ENCODE results near the gene DUSP1.

Gene DUSP1

GRCh38 chr5:172802112-172802511, 31.1 kb upstream of the DUSP1 start:
- Histone ChIP-seq H3K9ac (ENCODE audit: insufficient read length, low read depth) (no peak overlapping the region), H3K4me3 (ENCODE audit: insufficient read length, low read depth) (no peak overlapping the region), H3K27me3 (ENCODE audit: insufficient read depth, insufficient read length) (no peaks in the 10 kb centered on the region), H3K4me1 (ENCODE audit: insufficient read depth, insufficient read length) (peaks cover 4% of the 10 kb centered on the region), H3K36me3 (ENCODE audit: insufficient read depth, insufficient read length, low read length) (no peaks in the 10 kb centered on the region), H3K9me3 (ENCODE audit: insufficient read depth, low read length) (no peaks in the 10 kb centered on the region)
- TF ChIP-seq SUZ12 (IDR thresholded peaks at IDR 0.05; ENCODE audit: extremely low read depth, insufficient read depth, insufficient read length): no peak
- TF ChIP-seq YY1 (IDR thresholded peaks at IDR 0.05; ENCODE audit: insufficient read depth, insufficient read length): no peak
- no peak for TF ChIP-seq ZNF274 (IDR thresholded peaks at IDR 0.05; ENCODE audit: low read depth, low read length)
- DNase-seq (ENCODE audit: low read depth, low spot score): no peak

- Histone ChIP-seq H3K27me3 (ENCODE audit: insufficient read depth, insufficient read length) (no peaks in the 10 kb centered on the region), H3K9me3 (ENCODE audit: insufficient read depth, low read length) (no peaks in the 10 kb centered on the region), H3K4me3 (ENCODE audit: insufficient read length, low read depth) (no peak overlapping the region), H3K4me1 (ENCODE audit: insufficient read depth, insufficient read length) (peaks cover 4% of the 10 kb centered on the region), H3K36me3 (ENCODE audit: insufficient read depth, insufficient read length, low read length) (no peaks in the 10 kb centered on the region), H3K9ac (ENCODE audit: insufficient read length, low read depth) (no peak overlapping the region)
- TF ChIP-seq ZNF274 (IDR thresholded peaks at IDR 0.05; ENCODE audit: low read depth, low read length): no peak
- TF ChIP-seq YY1 (IDR thresholded peaks at IDR 0.05; ENCODE audit: insufficient read depth, insufficient read length): no peak
- TF ChIP-seq SUZ12 (IDR thresholded peaks at IDR 0.05; ENCODE audit: extremely low read depth, insufficient read depth, insufficient read length): no peak
- DNase-seq (ENCODE audit: low read depth, low spot score): no peak
These were observed 30.2 kb upstream of the DUSP1 start for GRCh38 chr5:172801179-172801671.

DNA sequence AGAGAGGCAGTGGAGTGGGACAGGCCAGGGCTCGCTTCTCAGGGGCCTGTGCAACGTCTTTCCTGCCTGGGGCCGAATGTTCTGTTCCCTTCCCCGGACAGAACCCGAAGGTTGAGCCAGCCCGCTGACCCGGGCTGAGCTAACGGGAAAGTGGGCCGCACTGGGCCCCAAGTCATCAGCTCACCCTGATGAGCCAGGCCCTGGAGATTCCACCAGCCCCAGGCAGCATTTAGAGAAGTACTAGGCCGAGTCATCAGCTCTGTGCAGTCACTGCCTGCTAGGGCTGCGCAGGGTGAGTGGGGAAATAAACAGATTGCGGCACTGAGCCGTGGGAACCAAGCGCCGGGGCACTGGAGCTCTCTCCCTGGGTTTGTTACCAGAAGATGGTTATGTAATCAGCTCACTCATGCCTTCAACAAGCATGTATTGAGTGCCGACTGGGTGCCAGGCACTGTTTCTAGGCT, 29.1 kb upstream of the DUSP1 start:
- H3K9ac ChIP-seq (ENCODE audit: insufficient read length, low read depth): no peak overlapping the region
- peaks cover 7% of the 10 kb centered on the region for H3K4me1 ChIP-seq (ENCODE audit: insufficient read depth, insufficient read length)
- no peak for DNase-seq (ENCODE audit: low read depth, low spot score)

DNA sequence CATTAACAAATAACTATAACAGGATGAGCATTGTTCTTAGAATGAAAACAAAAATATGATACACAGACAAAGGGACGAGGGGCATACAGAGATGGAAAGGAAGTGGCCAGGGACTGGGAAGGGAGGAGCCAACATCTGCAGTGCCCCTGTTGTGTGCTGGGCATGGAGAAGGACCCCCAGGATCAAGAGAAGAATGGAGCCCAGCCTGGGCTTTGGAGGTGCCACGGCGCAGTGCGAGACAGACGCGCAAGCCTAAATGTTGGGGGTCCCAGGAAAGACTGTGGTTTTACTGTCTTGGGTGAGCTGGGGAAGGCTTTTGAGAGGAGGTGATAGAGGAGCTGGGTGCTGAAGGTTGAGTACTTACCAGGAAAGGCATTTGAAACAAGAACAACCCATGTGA, 28.4 kb upstream of the DUSP1 start:
- H3K27me3 ChIP-seq (ENCODE audit: insufficient read depth, insufficient read length): no peaks in the 10 kb centered on the region
- no peaks in the 10 kb centered on the region for H3K9me3 ChIP-seq (ENCODE audit: insufficient read depth, low read length)
- H3K36me3 ChIP-seq (ENCODE audit: insufficient read depth, insufficient read length, low read length): no peaks in the 10 kb centered on the region
- no peak overlapping the region for H3K4me3 ChIP-seq (ENCODE audit: insufficient read length, low read depth)
- peaks cover 7% of the 10 kb centered on the region for H3K4me1 ChIP-seq (ENCODE audit: insufficient read depth, insufficient read length)
- TF ChIP-seq YY1 (IDR thresholded peaks at IDR 0.05; ENCODE audit: insufficient read depth, insufficient read length) (no peak), ZNF274 (IDR thresholded peaks at IDR 0.05; ENCODE audit: low read depth, low read length) (no peak), SUZ12 (IDR thresholded peaks at IDR 0.05; ENCODE audit: extremely low read depth, insufficient read depth, insufficient read length) (no peak)
- H3K9ac ChIP-seq (ENCODE audit: insufficient read length, low read depth): no peak overlapping the region
- DNase-seq (ENCODE audit: low read depth, low spot score): no peak

More for the DNA sequence above, 29.1 kb upstream of the DUSP1 start:
- Histone ChIP-seq H3K27me3 (ENCODE audit: insufficient read depth, insufficient read length) (no peaks in the 10 kb centered on the region), H3K9me3 (ENCODE audit: insufficient read depth, low read length) (no peaks in the 10 kb centered on the region), H3K4me3 (ENCODE audit: insufficient read length, low read depth) (no peak overlapping the region), H3K36me3 (ENCODE audit: insufficient read depth, insufficient read length, low read length) (no peaks in the 10 kb centered on the region)
- TF ChIP-seq SUZ12 (IDR thresholded peaks at IDR 0.05; ENCODE audit: extremely low read depth, insufficient read depth, insufficient read length) (no peak), YY1 (IDR thresholded peaks at IDR 0.05; ENCODE audit: insufficient read depth, insufficient read length) (no peak), ZNF274 (IDR thresholded peaks at IDR 0.05; ENCODE audit: low read depth, low read length) (no peak)

DNA sequence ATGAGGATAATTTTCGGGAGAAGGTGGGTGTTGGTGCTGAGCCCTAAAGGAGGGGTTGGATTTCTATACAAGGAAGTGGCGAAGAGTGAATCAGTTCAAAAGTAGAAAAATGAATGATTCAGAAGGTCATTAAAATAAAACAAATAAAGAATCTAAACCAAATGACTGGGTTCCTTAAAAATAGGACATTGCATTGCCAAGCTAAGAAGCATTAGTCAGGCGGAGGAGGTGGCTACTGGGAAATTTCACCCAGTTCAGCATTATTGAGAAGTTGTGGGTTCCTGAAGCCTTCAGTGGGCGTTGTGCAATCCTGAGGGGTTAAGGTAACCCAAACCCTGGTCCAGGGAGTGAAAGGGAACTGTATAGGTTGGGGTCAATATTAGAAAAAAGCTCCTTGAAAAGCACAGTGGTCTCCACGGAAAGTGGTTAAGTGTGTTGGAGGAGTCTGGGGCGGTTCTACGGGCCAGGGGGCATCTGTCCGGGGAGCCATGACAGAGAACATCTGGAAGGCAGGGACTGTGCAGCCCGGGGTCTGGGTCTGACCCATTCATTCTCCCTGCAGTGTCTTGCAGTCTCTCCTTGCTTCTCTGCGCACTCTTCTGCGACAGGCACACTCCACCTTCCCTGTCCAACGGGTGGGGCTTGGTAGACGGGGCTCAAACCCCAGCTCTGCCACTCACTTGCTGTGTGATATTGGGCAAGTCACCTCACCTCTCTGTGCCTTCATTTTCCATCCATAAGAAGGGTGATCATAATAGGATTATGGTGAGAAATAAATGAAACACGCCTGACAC, 27.6 kb upstream of the DUSP1 start:
- Histone ChIP-seq H3K9me3 (ENCODE audit: insufficient read depth, low read length) (no peaks in the 10 kb centered on the region), H3K27me3 (ENCODE audit: insufficient read depth, insufficient read length) (no peaks in the 10 kb centered on the region), H3K9ac (ENCODE audit: insufficient read length, low read depth) (no peak overlapping the region), H3K4me3 (ENCODE audit: insufficient read length, low read depth) (no peak overlapping the region), H3K4me1 (ENCODE audit: insufficient read depth, insufficient read length) (peaks cover 7% of the 10 kb centered on the region), H3K36me3 (ENCODE audit: insufficient read depth, insufficient read length, low read length) (no peaks in the 10 kb centered on the region)
- DNase-seq (ENCODE audit: low read depth, low spot score): no peak
- no peak for TF ChIP-seq YY1 (IDR thresholded peaks at IDR 0.05; ENCODE audit: insufficient read depth, insufficient read length)
- TF ChIP-seq SUZ12 (IDR thresholded peaks at IDR 0.05; ENCODE audit: extremely low read depth, insufficient read depth, insufficient read length): no peak
- no peak for TF ChIP-seq ZNF274 (IDR thresholded peaks at IDR 0.05; ENCODE audit: low read depth, low read length)

- H3K36me3 ChIP-seq (ENCODE audit: insufficient read depth, insufficient read length, low read length): no peaks in the 10 kb centered on the region
- no peaks in the 10 kb centered on the region for H3K27me3 ChIP-seq (ENCODE audit: insufficient read depth, insufficient read length)
- no peak overlapping the region for H3K9ac ChIP-seq (ENCODE audit: insufficient read length, low read depth)
- no peak overlapping the region for H3K4me3 ChIP-seq (ENCODE audit: insufficient read length, low read depth)
- DNase-seq (ENCODE audit: low read depth, low spot score): no peak
- TF ChIP-seq YY1 (IDR thresholded peaks at IDR 0.05; ENCODE audit: insufficient read depth, insufficient read length) (no peak), ZNF274 (IDR thresholded peaks at IDR 0.05; ENCODE audit: low read depth, low read length) (no peak), SUZ12 (IDR thresholded peaks at IDR 0.05; ENCODE audit: extremely low read depth, insufficient read depth, insufficient read length) (no peak)
- H3K4me1 ChIP-seq (ENCODE audit: insufficient read depth, insufficient read length): peaks cover 7% of the 10 kb centered on the region
- no peaks in the 10 kb centered on the region for H3K9me3 ChIP-seq (ENCODE audit: insufficient read depth, low read length)
These were observed 26.8 kb upstream of the DUSP1 start for GRCh38 chr5:172797771-172798191.

GRCh38 chr5:172796306-172796705, 25.3 kb upstream of the DUSP1 start:
- no peak for DNase-seq (ENCODE audit: low read depth, low spot score)
- H3K9me3 ChIP-seq (ENCODE audit: insufficient read depth, low read length): no peaks in the 10 kb centered on the region
- H3K36me3 ChIP-seq (ENCODE audit: insufficient read depth, insufficient read length, low read length): no peaks in the 10 kb centered on the region
- H3K4me1 ChIP-seq (ENCODE audit: insufficient read depth, insufficient read length): peaks cover 7% of the 10 kb centered on the region
- no peak overlapping the region for H3K9ac ChIP-seq (ENCODE audit: insufficient read length, low read depth)
- H3K4me3 ChIP-seq (ENCODE audit: insufficient read length, low read depth): no peak overlapping the region
- no peaks in the 10 kb centered on the region for H3K27me3 ChIP-seq (ENCODE audit: insufficient read depth, insufficient read length)
- TF ChIP-seq ZNF274 (IDR thresholded peaks at IDR 0.05; ENCODE audit: low read depth, low read length) (no peak), YY1 (IDR thresholded peaks at IDR 0.05; ENCODE audit: insufficient read depth, insufficient read length) (no peak), SUZ12 (IDR thresholded peaks at IDR 0.05; ENCODE audit: extremely low read depth, insufficient read depth, insufficient read length) (no peak)

Measured in NT2/D1 (cell line).